IMR-90 (cell line): ENCODE data around the gene TBL3. TPM values are rescaled to one million over a fixed set of nuclear protein-coding genes. Genes with fewer than 3 reads are reported as not detected.
A peak's percentile ranks its signal among the peaks of the same experiment; 100 is the strongest.

Experiments
- FOS ChIP-seq: fragments of 150-350 bp; IDR thresholded peaks from 2 replicates; pipeline ENCODE4 v1.6.1; 2016; ENCODE audit warnings: low read depth, low read length
- NFE2L2 ChIP-seq: fragments of 150-350 bp; IDR thresholded peaks from 2 replicates; pipeline ENCODE4 v1.6.1; 2016; ENCODE audit warnings: low read depth, mild to moderate bottlenecking, low read length
- polyA plus RNA-seq, 3 experiments: library from polyadenylated mRNA; depleted of rRNA; stranded (reverse); fragments of >200 nt; gene quantifications; 2 replicates each; pipeline ENCODE4 v1.2.3, GENCODE V29; 2012; ENCODE audit warnings: low replicate concordance in 1 of 3
- total RNA-seq: library from RNA; depleted of rRNA; stranded (reverse); fragments of >200 nt; gene quantifications from 2 replicates; pipeline ENCODE4 v1.2.3, GENCODE V29; 2012
- TF ChIP-seq, protein P1 (sequence below): fragments of 150-350 bp; IDR thresholded peaks from 2 replicates; pipeline ENCODE4 v1.6.1; 2017; ENCODE audit warnings: mild to moderate bottlenecking, antibody characterized with exemption, low read length, low read depth

TBL3 gene
- total and polyA plus RNA-seq, 2 of the 4 experiments (the other 2 are of a cell fraction): 38.5 to 60.8 TPM

DNA sequence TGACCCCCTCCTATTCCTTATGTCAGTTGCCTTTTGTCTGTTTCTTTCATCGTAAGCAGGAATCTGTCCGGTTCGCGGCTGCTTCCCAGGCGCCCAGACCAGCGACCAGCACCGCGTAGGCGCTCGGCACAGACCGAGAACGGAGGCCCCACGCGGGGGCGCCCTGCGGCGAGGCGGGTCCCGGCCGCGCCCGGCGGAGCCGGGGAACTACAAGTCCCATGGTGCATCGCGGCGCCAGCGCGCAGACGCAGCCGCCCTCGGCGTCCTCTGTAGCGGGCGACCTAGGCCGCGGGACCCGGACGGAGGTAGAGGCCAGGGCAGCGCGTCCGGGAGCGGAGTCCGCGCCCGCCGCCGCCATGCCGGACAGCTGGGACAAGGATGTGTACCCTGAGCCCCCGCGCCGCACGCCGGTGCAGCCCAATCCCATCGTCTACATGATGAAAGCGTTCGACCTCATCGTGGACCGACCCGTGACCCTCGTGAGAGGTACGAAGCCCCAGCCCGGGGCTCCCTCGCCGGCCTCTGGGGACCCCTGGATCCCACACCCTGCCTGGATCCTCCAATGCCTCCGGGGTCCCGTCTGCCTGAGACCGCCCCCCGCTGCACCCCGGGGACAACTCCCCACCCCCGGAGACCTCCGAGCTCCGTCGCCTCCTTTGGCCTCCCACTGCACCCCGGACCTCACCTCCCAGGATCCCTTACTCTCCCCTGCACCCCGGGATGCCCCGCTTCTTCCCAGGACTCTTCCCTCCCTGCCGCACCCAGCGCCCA is 12.4 kb upstream of the TBL3 start, which contains the start of gene NDUFB10 (continued):
- TF ChIP-seq, protein P1, sequence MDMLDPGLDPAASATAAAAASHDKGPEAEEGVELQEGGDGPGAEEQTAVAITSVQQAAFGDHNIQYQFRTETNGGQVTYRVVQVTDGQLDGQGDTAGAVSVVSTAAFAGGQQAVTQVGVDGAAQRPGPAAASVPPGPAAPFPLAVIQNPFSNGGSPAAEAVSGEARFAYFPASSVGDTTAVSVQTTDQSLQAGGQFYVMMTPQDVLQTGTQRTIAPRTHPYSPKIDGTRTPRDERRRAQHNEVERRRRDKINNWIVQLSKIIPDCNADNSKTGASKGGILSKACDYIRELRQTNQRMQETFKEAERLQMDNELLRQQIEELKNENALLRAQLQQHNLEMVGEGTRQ: peak; percentile 14; the same call in 1 of the 2 replicates
- TF ChIP-seq NFE2L2 (no peak), FOS (0 out of 2 replicates have a peak, but pooled peaks have one; percentile 5)
